HTR-8/SVneo (cell line): ENCODE measurements around the gene PRPF19.
A peak's percentile ranks its signal among the peaks of the same experiment; 100 is the strongest.

Source experiments
- DNase-seq: peaks from one replicate; pipeline ENCODE4 v3.0.0; 2011; ENCODE audit warnings: low spot score, mixed read lengths; ENCODE audit not compliant: insufficient read length
- FAIRE-seq: peaks from 2 replicates; lab custom pipeline; 2011; peaks lifted over from hg19 to GRCh38; lab: Jason Lieb, UNC

The PRPF19 gene

GRCh38 chr11:60924906-60925853 lies 18.8 kb upstream of the PRPF19 start:
- DNase-seq (no peak), FAIRE-seq (peak; percentile 20)

DNA sequence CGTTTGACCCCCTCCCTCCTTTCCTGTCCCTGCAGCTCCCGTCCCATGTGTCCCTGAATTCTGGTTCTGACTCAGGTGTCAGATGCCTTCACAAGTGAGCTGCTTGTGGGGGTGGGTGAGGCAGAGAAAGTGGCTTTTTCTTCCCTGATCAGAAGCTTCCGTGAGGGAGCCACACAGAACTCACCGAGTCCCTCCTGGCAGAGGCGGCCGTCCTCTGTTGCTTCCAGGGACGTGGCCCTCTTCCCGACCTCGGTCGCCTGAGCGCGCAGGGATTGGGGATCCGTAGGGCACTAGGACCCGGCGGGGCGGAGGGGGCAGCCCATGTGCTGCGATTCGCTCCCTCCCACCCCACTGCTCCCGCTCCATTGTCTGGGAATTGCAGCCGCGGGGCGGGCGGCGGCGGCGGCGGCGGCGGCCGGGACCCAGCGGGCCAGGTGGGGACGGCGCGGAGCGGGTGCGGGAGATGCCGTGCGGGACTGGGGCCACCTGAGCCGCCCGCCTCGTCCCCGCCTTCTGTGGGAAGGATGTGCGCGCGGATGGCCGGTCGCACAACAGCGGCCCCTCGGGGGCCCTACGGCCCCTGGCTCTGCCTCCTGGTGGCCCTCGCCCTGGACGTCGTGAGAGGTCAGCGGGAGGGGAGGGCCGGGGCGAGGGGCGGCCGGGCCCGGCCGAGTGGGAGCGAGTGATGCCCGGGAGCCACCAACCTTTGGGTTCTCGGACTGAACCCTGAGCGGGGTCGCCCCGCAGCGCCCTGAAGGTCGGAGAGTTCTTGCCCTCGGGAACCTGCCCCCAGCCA lies 17.9 kb upstream of the PRPF19 start, which contains the start of gene TMEM132A:
TSS of gene TMEM132A (plus strand) at position 351 of the 796 bp plus-strand sequence. CDS start at position 525, 174 bp downstream.
- no peak for FAIRE-seq
- DNase-seq: peak; percentile 88

- FAIRE-seq (no peak), DNase-seq (no peak)
These were observed 17.4 kb upstream of the PRPF19 start for GRCh38 chr11:60923800-60924109.

- FAIRE-seq: no peak
These were observed 16.9 kb upstream of the PRPF19 start for GRCh38 chr11:60923326-60923725.

DNA sequence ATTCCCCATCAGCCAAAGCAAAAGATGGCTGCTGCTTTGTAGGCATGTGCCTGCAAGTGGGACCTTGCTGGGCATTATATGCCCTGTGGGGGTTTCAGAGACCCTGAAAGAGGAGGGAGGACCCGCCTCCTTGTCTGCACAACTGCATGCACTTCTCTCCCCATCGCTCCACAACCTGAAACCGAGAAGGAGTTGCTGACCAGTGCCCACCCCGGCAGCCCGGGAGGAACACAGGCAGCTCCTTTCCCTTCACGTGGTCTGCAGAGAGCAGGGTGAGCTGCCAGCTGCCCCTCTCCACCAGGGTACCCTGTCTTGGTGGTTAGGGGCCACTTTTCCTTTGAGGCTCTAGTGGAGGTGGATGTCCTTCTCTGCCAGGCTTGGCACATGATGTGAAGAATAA lies 16.5 kb upstream of the PRPF19 start:
- DNase-seq: no peak

More at GRCh38 chr11:60923326-60923725, 16.9 kb upstream of the PRPF19 start:
- no peak for DNase-seq

DNA sequence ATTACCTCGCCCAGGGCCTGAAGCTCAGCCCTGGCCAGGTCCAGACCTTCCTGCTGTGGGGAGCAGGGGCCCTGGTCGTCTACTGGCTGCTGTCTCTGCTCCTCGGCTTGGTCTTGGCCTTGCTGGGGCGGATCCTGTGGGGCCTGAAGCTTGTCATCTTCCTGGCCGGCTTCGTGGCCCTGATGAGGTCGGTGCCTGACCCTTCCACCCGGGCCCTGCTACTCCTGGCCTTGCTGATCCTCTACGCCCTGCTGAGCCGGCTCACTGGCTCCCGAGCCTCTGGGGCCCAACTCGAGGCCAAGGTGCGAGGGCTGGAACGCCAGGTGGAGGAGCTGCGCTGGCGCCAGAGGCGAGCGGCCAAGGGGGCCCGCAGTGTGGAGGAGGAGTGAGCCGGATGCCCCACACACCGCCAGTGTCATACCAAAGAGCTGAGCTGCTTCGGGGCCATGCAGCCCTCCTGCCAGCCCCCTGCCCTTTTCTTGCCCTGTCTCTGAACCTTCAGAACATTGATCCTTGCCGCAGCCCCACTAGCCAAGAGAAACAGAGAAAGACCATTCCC lies 15.5 kb upstream of the PRPF19 start:
- DNase-seq (no peak), FAIRE-seq (no peak)

More for the DNA sequence above, 16.5 kb upstream of the PRPF19 start:
- no peak for FAIRE-seq

DNA sequence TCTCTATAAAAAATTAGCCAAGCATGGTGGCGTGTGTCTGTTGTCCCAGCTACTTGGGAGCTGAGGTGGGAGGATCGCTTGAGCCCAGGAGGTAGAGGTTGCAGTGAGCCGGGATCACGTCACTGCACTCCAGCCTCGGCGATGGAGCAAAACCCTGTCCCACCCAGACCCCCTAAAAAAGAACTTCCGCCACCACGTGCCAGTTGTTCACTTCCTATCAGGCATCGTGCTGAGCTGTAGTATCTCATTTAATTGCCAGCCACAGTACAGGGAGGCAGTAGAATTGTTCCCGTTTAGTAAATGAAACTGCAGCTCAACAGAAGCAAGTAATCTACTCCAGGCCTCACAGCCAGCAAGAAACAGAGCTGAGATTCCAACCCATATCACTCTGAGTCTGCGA lies 14.9 kb upstream of the PRPF19 start:
- DNase-seq (no peak), FAIRE-seq (no peak)

- DNase-seq (no peak), FAIRE-seq (no peak)
These were observed 13.6 kb upstream of the PRPF19 start for GRCh38 chr11:60919956-60920355.

DNA sequence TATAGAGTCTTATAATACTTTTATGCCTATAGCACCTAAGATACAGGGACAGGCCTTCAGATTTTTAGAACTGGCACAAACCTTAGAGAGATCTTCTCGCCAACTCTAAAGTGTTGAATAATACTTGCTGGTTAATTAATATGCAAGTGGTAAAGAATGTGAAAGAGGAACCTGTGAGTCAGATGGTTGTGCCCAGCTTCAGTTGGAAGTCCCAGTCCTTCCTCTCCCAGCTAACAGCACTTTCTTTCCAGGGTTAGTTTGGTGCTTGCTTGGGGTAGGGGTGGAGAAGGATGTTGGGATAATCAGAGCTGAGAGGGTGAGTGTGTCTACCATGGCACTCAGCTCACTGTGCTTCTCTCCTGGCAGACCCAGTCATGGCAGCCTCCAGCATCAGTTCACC lies 12.9 kb upstream of the PRPF19 start:
- FAIRE-seq (no peak), DNase-seq (no peak)

GRCh38 chr11:60918939-60919265 lies 12.5 kb upstream of the PRPF19 start:
- FAIRE-seq: no peak
- DNase-seq: no peak

DNA sequence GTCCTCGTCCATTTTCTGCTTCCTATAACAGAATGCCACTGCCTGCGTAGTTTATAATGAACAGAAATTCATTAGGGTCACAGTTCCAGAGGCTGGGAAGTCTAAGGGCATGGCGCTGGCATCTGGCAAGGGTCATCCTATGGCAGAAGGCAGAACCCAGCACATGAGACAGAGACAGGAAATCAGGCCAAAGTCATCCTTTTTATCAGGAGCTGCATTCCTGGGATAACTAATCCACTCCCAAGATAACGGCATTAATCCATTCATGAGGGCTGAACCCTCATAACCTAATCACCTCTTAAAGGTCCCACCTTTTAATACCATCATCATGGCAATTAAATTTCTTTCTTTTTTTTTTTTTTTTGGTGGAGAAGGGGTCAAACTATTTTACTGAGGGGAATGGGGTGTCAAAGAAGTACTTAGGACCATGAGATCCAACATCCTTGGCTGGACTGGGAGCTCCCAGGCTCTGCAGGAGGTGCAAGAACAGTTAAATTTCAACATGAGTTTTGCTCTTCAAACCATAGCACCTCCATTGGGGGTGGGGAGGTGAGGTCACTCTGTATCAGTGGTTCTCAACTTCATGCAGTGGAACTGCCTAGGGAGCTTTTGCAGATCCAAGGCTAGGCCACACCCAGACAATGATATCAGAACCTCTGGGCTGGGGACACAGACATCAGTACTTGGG lies 12.0 kb upstream of the PRPF19 start:
- FAIRE-seq (no peak), DNase-seq (no peak)

DNA sequence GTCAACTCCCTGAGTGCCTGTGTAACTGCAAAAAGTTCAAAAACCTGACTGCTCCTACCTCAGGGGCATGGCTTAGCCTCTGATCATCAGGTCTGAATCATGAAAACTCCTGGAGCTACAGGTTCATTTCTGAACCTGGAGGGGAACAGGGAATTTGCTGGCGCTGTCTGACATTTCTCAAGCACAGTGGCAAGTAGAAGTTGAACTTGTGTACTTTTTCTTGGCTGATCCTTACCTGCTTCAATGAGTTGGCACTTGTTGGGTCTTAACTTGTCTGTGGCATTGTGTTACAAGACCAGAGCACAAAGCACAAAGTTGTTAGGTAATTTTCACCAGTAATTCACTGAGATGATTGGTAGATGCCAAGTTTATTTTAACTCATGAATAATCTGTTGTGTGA lies 10.9 kb upstream of the PRPF19 start:
- FAIRE-seq (no peak), DNase-seq (no peak)

- DNase-seq: no peak
- no peak for FAIRE-seq
These were observed 10.4 kb upstream of the PRPF19 start for GRCh38 chr11:60916669-60917206.

DNA sequence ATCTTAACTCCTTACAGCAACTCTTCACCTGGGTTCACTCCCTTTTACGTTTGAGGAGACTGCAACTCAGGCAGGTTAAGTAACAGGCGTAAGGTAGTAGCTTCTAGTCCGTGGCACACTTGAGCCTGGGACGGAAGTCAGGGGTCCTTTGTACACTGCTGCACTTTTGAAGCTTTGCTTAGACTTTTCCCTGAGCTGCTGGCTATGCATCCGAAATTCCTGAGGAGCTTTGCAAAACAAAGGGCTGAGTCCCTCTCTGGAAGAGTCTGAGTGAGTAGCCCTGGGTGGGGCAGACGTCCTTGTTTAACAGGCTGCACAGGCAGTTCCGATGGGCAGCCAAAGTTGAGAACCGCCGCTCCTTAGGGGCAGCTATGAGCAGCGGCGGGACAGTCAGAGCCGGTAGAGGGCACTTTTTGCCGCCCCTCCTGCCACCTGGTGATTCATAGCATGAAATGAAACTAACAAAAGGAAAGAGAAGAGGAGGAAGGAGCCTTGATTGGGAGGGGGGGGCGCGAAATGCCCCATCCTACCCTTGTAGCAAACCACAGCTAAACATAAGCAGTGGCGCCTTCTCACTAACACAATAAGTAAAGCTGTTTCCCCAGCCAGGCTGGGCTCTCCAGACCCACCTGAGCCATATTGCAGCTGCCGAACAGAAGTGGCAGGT lies 9.0 kb upstream of the PRPF19 start:
- DNase-seq: no peak
- FAIRE-seq: no peak

GRCh38 chr11:60914633-60915247 lies 8.4 kb upstream of the PRPF19 start:
- no peak for DNase-seq
- FAIRE-seq: no peak

- FAIRE-seq (no peak), DNase-seq (peak; percentile 87)
These were observed 7.6 kb upstream of the PRPF19 start, which contains the start of gene TMEM109 for GRCh38 chr11:60913793-60914632. TSS of gene TMEM109 (plus strand) at chr11:60914158. CDS start at chr11:60919694, 5,536 bp downstream.

DNA sequence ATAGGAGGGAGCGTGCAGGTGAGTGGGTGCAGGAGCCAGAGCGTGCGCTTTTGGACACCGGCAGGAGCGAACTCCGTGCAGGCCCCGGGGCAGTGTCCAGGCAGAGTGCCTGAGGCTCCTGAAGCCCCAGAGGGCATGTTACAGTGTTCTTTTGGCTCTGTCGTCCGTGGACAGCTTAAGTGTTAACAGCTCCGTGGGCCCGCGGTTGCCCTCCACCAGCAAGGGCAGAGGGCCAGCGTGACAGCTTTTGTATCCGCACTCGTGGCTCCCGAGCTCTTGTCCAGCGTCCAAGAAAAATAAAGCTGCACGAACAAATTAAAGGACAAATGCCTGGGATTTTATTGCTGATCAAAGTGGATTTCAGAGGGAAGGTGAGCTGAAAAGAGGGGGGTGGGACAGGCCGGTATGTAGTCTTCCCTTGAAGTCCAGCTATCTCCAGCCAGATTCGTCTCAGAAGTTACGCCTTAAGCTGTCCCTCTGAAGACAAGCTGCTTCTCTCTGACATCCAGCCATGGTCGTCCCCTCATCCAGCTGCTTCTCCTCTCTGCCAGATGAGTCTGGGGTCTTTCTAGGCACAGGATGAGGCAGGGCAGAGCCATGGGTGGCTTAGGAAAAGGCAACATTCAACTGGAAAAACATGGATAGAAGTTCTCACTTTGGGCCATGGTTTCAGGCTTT lies 6.6 kb upstream of the PRPF19 start:
- FAIRE-seq: no peak
- no peak for DNase-seq
